Adipocyte (in vitro differentiated cells): ENCODE measurements around the gene SLC25A41.

Source experiments
- DNase-seq: peaks from one replicate; pipeline ENCODE4 v3.0.0-alpha.2; 2015; ENCODE audit warnings: low read depth
- H3K27me3 ChIP-seq: replicated peaks from 2 replicates; pipeline ENCODE4 v1.7.0; 2013; ENCODE audit warnings: mild to moderate bottlenecking, low read length, moderate library complexity; ENCODE audit not compliant: control insufficient read depth, insufficient read depth
- H3K36me3 ChIP-seq: 2 replicates; pipeline ENCODE4 v1.7.0; 2013; ENCODE audit warnings: low read length, mild to moderate bottlenecking, moderate library complexity; ENCODE audit not compliant: control insufficient read depth, insufficient read depth, severe bottlenecking
- H3K4me1 ChIP-seq: 2 replicates; pipeline ENCODE4 v1.7.0; 2013; ENCODE audit warnings: mild to moderate bottlenecking, low read length, moderate library complexity; ENCODE audit not compliant: control insufficient read depth, insufficient read depth
- H3K4me3 ChIP-seq: 2 replicates; pipeline ENCODE4 v1.7.0; 2013; ENCODE audit warnings: mild to moderate bottlenecking, low read length, moderate library complexity
- H3K9ac ChIP-seq: 2 replicates; pipeline ENCODE4 v1.7.0; 2013; ENCODE audit warnings: mild to moderate bottlenecking, low read length, moderate library complexity
- H3K9me3 ChIP-seq: 2 replicates; pipeline ENCODE4 v1.7.0; 2013; ENCODE audit warnings: mild to moderate bottlenecking, low read length, moderate library complexity; ENCODE audit not compliant: control insufficient read depth

SLC25A41 gene

DNA sequence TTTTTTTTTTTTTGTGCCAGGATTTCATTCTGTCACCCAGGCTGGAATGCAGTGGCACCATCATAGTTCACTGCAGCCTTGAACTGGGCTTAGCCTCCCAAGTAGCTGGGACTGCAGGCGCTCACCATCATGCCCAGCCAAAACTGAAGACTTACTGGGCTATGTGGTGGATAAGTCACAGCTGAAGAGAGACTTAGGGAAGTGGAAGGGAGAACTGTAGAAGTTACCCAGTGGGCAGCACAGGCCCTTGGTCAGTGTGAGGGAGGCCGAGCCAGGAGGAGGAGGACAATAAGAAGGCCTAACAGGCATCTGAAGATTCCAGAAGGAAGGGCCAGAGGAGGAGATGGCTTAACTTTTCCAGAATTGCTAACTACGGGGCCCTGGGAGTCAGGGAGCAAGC is 53.8 kb downstream of the SLC25A41 start:
- no peaks in the 10 kb centered on the region for H3K27me3 ChIP-seq
- peaks cover 11% of the 10 kb centered on the region for H3K4me1 ChIP-seq
- no peaks in the 10 kb centered on the region for H3K9me3 ChIP-seq
- no peak for DNase-seq
- H3K9ac ChIP-seq = no peak overlapping the region
- H3K36me3 ChIP-seq = peaks cover 50% of the 10 kb centered on the region
- H3K4me3 ChIP-seq = no peak overlapping the region

DNA sequence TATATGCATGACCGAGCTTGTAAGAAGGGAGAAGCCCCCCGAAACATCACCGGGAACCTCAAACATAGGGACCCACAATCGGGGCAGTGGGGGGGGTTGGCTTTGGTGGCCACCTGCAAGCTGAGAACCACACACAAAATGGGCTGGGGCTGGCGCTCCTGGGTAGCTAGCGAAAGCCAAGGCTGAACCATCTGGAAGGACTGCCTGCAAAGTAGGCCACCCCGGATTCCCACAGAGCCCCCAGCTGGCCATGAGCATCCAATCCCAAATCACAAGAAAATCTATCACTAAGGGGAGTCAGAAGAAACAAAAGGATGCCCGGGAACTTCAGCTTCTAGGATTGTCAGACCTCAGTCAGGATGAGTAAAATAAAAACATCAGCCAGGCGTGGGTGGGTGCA is 55.1 kb downstream of the SLC25A41 start:
- Histone ChIP-seq H3K9ac (no peak overlapping the region), H3K36me3 (peaks cover 44% of the 10 kb centered on the region), H3K27me3 (no peaks in the 10 kb centered on the region), H3K4me3 (no peak overlapping the region), H3K9me3 (no peaks in the 10 kb centered on the region), H3K4me1 (peaks cover 19% of the 10 kb centered on the region)
- no peak for DNase-seq

DNA sequence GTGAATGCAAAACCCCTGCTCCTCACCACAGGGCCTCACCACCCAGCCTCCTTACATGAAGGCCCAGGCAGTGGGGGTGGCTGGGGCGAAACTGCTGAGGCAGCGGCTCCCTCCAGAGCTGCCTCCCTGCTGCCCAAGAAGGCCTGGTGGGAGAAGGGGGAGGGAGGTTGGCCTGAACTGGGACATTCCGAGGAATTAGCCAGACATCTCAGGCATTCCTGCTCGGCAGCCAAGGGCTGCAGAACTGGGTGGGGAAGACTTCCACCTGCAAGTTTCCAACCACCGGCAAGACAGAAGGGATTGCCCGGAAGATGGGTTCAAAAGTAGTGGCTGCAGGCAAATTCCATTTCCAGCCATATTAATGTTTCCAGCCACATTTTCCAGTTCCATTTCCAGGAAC is 55.5 kb downstream of the SLC25A41 start:
- DNase-seq = peak; percentile 71
- H3K36me3 ChIP-seq = peaks cover 40% of the 10 kb centered on the region
- no peak overlapping the region for H3K4me3 ChIP-seq
- no peaks in the 10 kb centered on the region for H3K9me3 ChIP-seq
- H3K9ac ChIP-seq = no peak overlapping the region
- peaks cover 19% of the 10 kb centered on the region for H3K4me1 ChIP-seq
- no peaks in the 10 kb centered on the region for H3K27me3 ChIP-seq

DNA sequence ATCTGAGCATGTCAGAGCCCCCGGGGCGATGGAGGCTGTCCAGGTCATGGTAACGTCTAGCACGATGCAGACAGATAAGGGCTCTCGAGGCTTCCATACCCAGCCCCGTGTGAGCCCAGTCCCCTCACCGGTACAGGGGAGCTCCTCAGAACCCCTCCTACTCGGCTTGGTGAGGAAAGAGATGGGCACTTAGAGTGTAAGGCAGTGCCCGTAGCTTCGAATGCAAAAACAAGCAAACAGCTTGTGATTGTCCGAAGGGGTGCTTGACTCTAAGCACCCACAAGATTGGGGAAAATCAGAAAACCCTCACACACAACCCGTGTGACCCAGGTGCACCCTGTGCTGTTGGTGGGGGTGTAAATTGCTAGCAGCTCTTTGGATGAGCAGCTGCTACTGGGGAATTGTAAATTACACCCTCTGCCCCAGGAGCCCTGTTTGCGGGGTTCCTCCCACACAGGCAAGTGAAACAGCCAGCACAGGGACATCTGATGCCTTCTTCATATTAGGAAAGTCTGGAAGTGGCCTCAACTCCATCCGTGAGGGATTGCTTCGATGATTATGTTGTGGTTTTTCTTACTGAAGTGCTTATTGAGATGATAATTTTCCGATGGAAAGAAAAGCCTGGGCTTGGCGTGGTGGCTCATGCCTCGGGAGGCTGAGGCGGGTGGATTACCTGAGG is 56.9 kb downstream of the SLC25A41 start:
- Histone ChIP-seq H3K4me3 (no peak overlapping the region), H3K27me3 (no peaks in the 10 kb centered on the region), H3K9ac (peak overlapping the region; percentile 49), H3K9me3 (no peaks in the 10 kb centered on the region), H3K4me1 (peaks cover 19% of the 10 kb centered on the region), H3K36me3 (peaks cover 28% of the 10 kb centered on the region)
- peak; percentile 11 for DNase-seq
